Stomach (tissue), 9 donors: ENCODE measurements around the gene EXOC4. TPM values are rescaled to one million over a fixed set of nuclear protein-coding genes. Genes with fewer than 3 reads are reported as not detected.

Experiments
- DNase-seq, 2 donors: peaks; one replicate each; pipeline versions ENCODE4 v3.0.0 to v3.0.0-alpha.2; 2013 to 2019
- H3K27ac ChIP-seq, 5 donors: fragments of 200-600 bp in 4 of 5; sonication (generic) in 4 of 5; one replicate each; pipeline ENCODE4 v1.5.1; 2013 to 2019; ENCODE audit warnings: mild to moderate bottlenecking in 1 of 5, moderate library complexity in 1 of 5
- H3K27me3 ChIP-seq, 3 donors: fragments of 200-600 bp; sonication (generic); one replicate each; pipeline ENCODE4 v1.5.1; 2017 to 2019; ENCODE audit warnings: mixed run types in 1 of 3
- H3K36me3 ChIP-seq, 4 donors: fragments of 200-600 bp; sonication (generic); 1 replicate in 3 of 4; 2 replicates in 1 of 4; pipeline ENCODE4 v1.5.1; 2016 to 2019
- H3K4me1 ChIP-seq, 4 donors: fragments of 200-600 bp; sonication (generic); one replicate each; pipeline ENCODE4 v1.5.1; 2016 to 2019
- H3K4me3 ChIP-seq, 4 donors: fragments of 200-600 bp; sonication (generic) in 3 of 4; one replicate each; pipeline ENCODE4 v1.5.1; 2016 to 2019; ENCODE audit warnings: mild to moderate bottlenecking in 1 of 4
- H3K9me3 ChIP-seq, 4 donors: fragments of 200-600 bp; sonication (generic); one replicate each; pipeline ENCODE4 v1.5.1; 2016 to 2019
- EP300 ChIP-seq: sonication (generic); formaldehyde crosslinking; IDR thresholded peaks from one replicate; pipeline ENCODE4 v1.6.1; 2017; ENCODE audit warnings: antibody characterized with exemption
- POLR2A ChIP-seq, 4 donors: fragments of 450-650 bp; IDR thresholded peaks; one replicate each; pipeline ENCODE4 v1.6.1; 2016; ENCODE audit warnings: antibody characterized with exemption in 4 of 4, control low read depth in 2 of 4, mild to moderate bottlenecking in 1 of 4, moderate library complexity in 1 of 4
- POLR2AphosphoS5 ChIP-seq, 3 donors: sonication (generic); formaldehyde crosslinking; IDR thresholded peaks; one replicate each; pipeline ENCODE4 v1.6.1; 2016; ENCODE audit warnings: antibody characterized with exemption in 3 of 3
- WGBS, 5 donors: extraction: QIAGEN DNeasy Blood & Tissue Kit in 3 of 5; methylation state at CpG; one replicate each; pipeline versions ENCODE4 v1.1.5 to v1.1.7; 2013 to 2018; 5-methylcytosine and 5-hydroxymethylcytosine counted together
- intact Hi-C: fragments of 100-400 bp; cut with DNase I; formaldehyde crosslinking; loops from one replicate; pipeline ENCODE4 v1.15.1; 2023; ENCODE audit warnings: low total_unique reads
- polyA plus RNA-seq, 3 donors: library from polyadenylated mRNA; stranded (reverse); fragments of 200-250 nt; gene quantifications; one replicate each; pipeline ENCODE4 v1.2.3, GENCODE V29; 2013
- total RNA-seq, 5 donors: library from RNA; depleted of rRNA; stranded (reverse); fragments of >200 nt; gene quantifications; one replicate each; pipeline versions ENCODE4 v1.1.0 to v1.2.3, GENCODE V29; 2014 to 2016
- TF ChIP-seq, protein P1 (sequence below), 7 experiments: fragments of 450-650 bp in 4 of 7; fragments of 200-600 bp in 3 of 7; sonication (generic) in 3 of 7; IDR thresholded peaks; one replicate each; pipeline ENCODE4 v1.5.1; 2016 to 2019; ENCODE audit warnings: antibody characterized with exemption in 7 of 7, control low read depth in 2 of 7, mild to moderate bottlenecking in 1 of 7
- donor health status: healthy with polysubstance abuse.
- donor health status: Bipolar disorder and iron deficiency.
- donor health status: healthy.

Gene EXOC4
- total and polyA plus RNA-seq, 8 donors: 14.1 to 339 (median 61.1) TPM

DNA sequence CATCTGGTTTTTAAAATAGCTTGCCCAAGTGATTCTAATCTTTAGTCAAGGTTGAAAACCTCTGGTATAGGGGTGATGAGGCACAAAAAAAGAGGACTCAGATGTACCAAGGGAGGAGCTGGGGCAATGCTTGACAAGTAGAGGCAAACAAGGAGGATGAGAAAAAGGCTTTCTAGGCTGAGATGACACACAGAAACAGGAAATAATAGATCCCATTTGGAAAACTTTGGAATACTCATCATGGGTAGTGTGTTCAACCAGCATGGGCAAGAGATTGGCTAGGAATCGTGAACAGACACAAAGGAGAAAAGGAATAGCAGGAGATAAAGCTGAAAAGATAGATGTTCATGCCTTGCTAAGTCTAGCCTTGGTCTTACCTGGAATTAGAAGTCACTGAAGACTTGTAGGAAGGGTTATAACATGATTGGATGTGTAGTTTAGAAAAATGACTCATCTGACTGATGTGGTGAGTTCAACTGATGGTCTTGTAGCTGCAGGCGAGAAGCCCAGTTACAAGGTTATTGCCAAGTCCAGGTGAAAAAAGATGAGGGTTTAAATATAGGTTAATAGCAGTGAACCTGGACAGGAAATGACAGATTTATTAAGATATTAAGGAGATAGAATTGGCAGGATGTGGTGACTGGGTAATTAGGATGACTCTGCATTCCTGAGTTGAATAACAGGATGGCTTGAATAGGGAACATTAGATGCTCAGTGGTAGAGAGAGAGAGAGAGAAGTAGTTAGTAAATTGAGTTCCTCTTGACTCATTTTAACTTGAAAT is 660.2 kb downstream of the EXOC4 start:
- intact Hi-C loops: no loop called here
- no peak for TF ChIP-seq POLR2A (IDR thresholded peaks at IDR 0.05)
- TF ChIP-seq, protein P1, sequence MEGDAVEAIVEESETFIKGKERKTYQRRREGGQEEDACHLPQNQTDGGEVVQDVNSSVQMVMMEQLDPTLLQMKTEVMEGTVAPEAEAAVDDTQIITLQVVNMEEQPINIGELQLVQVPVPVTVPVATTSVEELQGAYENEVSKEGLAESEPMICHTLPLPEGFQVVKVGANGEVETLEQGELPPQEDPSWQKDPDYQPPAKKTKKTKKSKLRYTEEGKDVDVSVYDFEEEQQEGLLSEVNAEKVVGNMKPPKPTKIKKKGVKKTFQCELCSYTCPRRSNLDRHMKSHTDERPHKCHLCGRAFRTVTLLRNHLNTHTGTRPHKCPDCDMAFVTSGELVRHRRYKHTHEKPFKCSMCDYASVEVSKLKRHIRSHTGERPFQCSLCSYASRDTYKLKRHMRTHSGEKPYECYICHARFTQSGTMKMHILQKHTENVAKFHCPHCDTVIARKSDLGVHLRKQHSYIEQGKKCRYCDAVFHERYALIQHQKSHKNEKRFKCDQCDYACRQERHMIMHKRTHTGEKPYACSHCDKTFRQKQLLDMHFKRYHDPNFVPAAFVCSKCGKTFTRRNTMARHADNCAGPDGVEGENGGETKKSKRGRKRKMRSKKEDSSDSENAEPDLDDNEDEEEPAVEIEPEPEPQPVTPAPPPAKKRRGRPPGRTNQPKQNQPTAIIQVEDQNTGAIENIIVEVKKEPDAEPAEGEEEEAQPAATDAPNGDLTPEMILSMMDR (IDR thresholded peaks at IDR 0.05): no peak
- TF ChIP-seq POLR2AphosphoS5 (IDR thresholded peaks at IDR 0.05): no peak
- no peak for TF ChIP-seq EP300

DNA sequence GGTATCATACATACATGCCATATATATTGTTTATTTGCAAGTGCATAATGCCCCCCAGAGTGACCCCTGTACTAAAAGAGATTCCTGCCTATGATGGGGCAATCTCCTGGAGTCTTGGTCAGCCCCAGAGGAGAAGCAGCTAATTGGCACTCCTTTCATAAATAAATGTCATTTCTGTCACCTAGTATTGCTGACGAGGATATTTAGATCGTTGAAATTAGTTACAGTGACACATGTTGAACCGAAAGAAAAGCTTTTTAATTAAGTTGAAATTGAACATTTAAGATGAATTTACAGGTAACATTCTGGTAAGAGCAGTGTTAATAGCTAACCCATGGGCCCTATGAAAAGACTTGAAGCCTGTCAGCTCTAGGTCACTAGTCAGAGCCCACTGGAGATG is 663.7 kb downstream of the EXOC4 start:
- H3K9me3 ChIP-seq: peaks cover 0 to 21% (median 12%) of the 10 kb centered on the region in 4 donors
- no peaks in the 10 kb centered on the region for H3K27me3 ChIP-seq
- intact Hi-C loops: no loop called here
- TF ChIP-seq EP300 (no peak), POLR2AphosphoS5 (IDR thresholded peaks at IDR 0.05) (no peak), POLR2A (IDR thresholded peaks at IDR 0.05) (no peak)
- TF ChIP-seq, protein P1 (IDR thresholded peaks at IDR 0.05): no peak
- H3K36me3 ChIP-seq: peaks cover 8 to 48% (median 40%) of the 10 kb centered on the region in 4 donors
- H3K4me1 ChIP-seq: no peaks in the 10 kb centered on the region
- H3K27ac ChIP-seq: no peak overlapping the region
- DNase-seq: no peak
- WGBS, 5 donors: 94 to 99% (median 96%) methylated on average over 3 of the region's 3 CpGs
- H3K4me3 ChIP-seq: no peak overlapping the region

More for the DNA sequence above, 660.2 kb downstream of the EXOC4 start:
- no peak overlapping the region for H3K27ac ChIP-seq
- H3K27me3 ChIP-seq: no peaks in the 10 kb centered on the region
- 80 to 98% (median 92%) methylated on average over 2 of the region's 2 CpGs for WGBS, 5 donors
- H3K36me3 ChIP-seq: peaks cover 0 to 16% (median 11%) of the 10 kb centered on the region in 4 donors
- no peak overlapping the region for H3K4me3 ChIP-seq
- no peaks in the 10 kb centered on the region for H3K4me1 ChIP-seq
- DNase-seq: no peak
- H3K9me3 ChIP-seq: no peaks in the 10 kb centered on the region

DNA sequence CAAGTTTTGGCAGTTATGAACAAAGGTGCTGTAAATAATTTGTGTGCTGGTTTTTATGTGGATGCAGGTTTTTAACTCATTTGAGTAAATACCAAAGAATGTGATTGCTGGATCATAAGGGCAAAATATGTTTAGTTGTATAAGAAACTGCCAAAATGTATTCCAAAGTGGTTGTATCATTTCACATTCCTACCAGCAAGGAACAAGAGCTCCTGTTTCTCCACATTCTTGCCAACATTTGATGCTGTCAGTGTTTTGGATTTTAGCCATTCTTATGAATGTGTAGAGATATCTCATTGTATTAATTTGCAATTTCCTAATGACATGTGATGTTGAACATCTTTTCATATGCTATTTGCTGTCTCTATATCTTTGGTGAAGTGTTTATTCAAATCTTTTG is 666.9 kb downstream of the EXOC4 start:
- intact Hi-C loops: no loop called here
- TF ChIP-seq EP300: no peak
- TF ChIP-seq, protein P1 (IDR thresholded peaks at IDR 0.05): no peak
- no peak for TF ChIP-seq POLR2AphosphoS5 (IDR thresholded peaks at IDR 0.05)
- TF ChIP-seq POLR2A (IDR thresholded peaks at IDR 0.05): no peak
- H3K36me3 ChIP-seq: peaks cover 8 to 53% (median 40%) of the 10 kb centered on the region in 4 donors
- no peak for DNase-seq
- no peaks in the 10 kb centered on the region for H3K4me1 ChIP-seq
- H3K27me3 ChIP-seq: no peaks in the 10 kb centered on the region
- no peak overlapping the region for H3K4me3 ChIP-seq
- H3K27ac ChIP-seq: no peak overlapping the region
- peaks cover 0 to 29% (median 16%) of the 10 kb centered on the region in 4 donors for H3K9me3 ChIP-seq

DNA sequence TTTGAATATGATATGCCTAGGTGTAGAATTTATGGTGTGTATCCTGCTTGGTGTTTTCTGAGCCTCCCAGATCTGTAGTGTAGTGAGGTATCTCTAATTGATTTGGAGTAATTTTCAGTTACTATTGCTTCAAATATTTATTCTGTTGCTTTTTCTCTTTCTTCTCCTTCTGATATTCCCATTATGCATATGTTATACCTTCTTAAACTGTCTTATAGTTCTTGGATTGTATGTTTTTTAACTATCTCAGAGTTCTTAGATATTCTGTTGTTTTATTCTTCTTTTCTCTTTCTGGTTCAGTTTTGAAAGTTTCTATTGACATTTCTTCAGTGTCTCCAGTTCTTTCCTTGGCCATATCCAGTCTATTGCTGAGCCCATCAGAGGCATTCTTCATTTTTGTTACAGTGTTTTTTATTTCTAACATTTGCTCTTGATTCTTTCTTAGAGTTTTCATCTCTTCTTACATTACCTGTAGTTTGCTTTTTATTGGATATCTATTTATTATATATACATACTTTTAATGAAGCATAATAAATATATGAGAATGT is 668.8 kb downstream of the EXOC4 start:
- intact Hi-C loops: no loop called here
- no peak overlapping the region for H3K4me3 ChIP-seq
- no peaks in the 10 kb centered on the region for H3K4me1 ChIP-seq
- TF ChIP-seq EP300: no peak
- peaks cover 8 to 53% (median 38%) of the 10 kb centered on the region in 4 donors for H3K36me3 ChIP-seq
- no peak overlapping the region for H3K27ac ChIP-seq
- H3K9me3 ChIP-seq: peaks cover 0 to 29% (median 16%) of the 10 kb centered on the region in 4 donors
- DNase-seq: no peak
- no peaks in the 10 kb centered on the region for H3K27me3 ChIP-seq

GRCh38 chr7:133923974-133924373 is 671.1 kb downstream of the EXOC4 start:
- WGBS, 5 donors: 91 to 96% (median 96%) methylated on average over 4 of the region's 4 CpGs
- peaks cover 6 to 31% (median 19%) of the 10 kb centered on the region in 4 donors for H3K36me3 ChIP-seq
- no peak overlapping the region for H3K4me3 ChIP-seq
- no peak overlapping the region for H3K27ac ChIP-seq
- intact Hi-C loops: no loop called here
- peaks cover 0 to 29% (median 16%) of the 10 kb centered on the region in 4 donors for H3K9me3 ChIP-seq
- H3K27me3 ChIP-seq: no peaks in the 10 kb centered on the region
- H3K4me1 ChIP-seq: no peaks in the 10 kb centered on the region
- TF ChIP-seq EP300 (no peak), POLR2AphosphoS5 (IDR thresholded peaks at IDR 0.05) (no peak), POLR2A (IDR thresholded peaks at IDR 0.05) (no peak)
- TF ChIP-seq, protein P1 (IDR thresholded peaks at IDR 0.05): no peak
- no peak for DNase-seq
